Aorta (tissue), 5 donors: ENCODE data around the gene ABHD14A. TPM values are rescaled to one million over a fixed set of nuclear protein-coding genes. Genes with fewer than 3 reads are reported as not detected.

ENCODE experiments used
- ATAC-seq: fragments of 200-7000 bp; cut with Tn5 transposase; one replicate; pipeline ENCODE4 v1.9.1; 2022; ENCODE audit warnings: moderate library complexity; ENCODE audit not compliant: low FRiP score
- DNase-seq, 2 donors: peaks; one replicate each; pipeline ENCODE4 v3.0.0-alpha.2; 2020
- H3K27ac ChIP-seq, 2 donors: one replicate each; pipeline ENCODE4 v1.5.1; 2013; ENCODE audit warnings: low read length in 2 of 2, mild to moderate bottlenecking in 2 of 2, moderate library complexity in 2 of 2, control low read depth in 1 of 2, inconsistent platforms in 1 of 2, low read depth in 1 of 2
- H3K27me3 ChIP-seq, 2 donors: one replicate each; pipeline ENCODE4 v1.6.1; 2013; ENCODE audit warnings: control low read depth in 1 of 2, low read length in 1 of 2, mild to moderate bottlenecking in 1 of 2, moderate library complexity in 1 of 2; ENCODE audit not compliant: insufficient read depth in 2 of 2, control insufficient read depth in 1 of 2
- H3K36me3 ChIP-seq, 2 donors: one replicate each; pipeline ENCODE4 v1.6.1; 2013; ENCODE audit warnings: control low read depth in 1 of 2, low read length in 1 of 2, mild to moderate bottlenecking in 1 of 2; ENCODE audit not compliant: insufficient read depth in 2 of 2, control insufficient read depth in 1 of 2
- H3K4me1 ChIP-seq, 2 donors: one replicate each; pipeline ENCODE4 v1.6.1; 2013; ENCODE audit warnings: low read length in 2 of 2, control low read depth in 1 of 2, mild to moderate bottlenecking in 1 of 2, moderate library complexity in 1 of 2; ENCODE audit not compliant: insufficient read depth in 2 of 2, control insufficient read depth in 1 of 2
- H3K4me3 ChIP-seq, 2 donors: one replicate each; pipeline ENCODE4 v1.5.1; 2013; ENCODE audit warnings: low read length in 2 of 2, control low read depth in 1 of 2, mild to moderate bottlenecking in 1 of 2
- H3K9me3 ChIP-seq: one replicate; pipeline ENCODE4 v1.6.1; 2013; ENCODE audit warnings: mild to moderate bottlenecking, low read length; ENCODE audit not compliant: control insufficient read depth
- WGBS, 2 donors: extraction: QIAGEN DNeasy Blood & Tissue Kit; methylation state at CpG; one replicate each; pipeline ENCODE4 v1.1.7; 2013; 5-methylcytosine and 5-hydroxymethylcytosine counted together
- intact Hi-C, 2 donors: fragments of 100-400 bp; cut with DNase I; formaldehyde crosslinking; loops; one replicate each; pipeline versions ENCODE4 v1.14.2 to v1.15.0; 2022
- polyA plus RNA-seq, 2 donors: library from polyadenylated mRNA; stranded (reverse); fragments of 200-250 nt; gene quantifications; one replicate each; pipeline ENCODE4 v1.2.3, GENCODE V29; 2013
- total RNA-seq, 2 donors: library from RNA; stranded (reverse); fragmentation: NEBNext Ultra II Directional; extraction: Animal tissue kit (Norgen Biotek cat#: 25700); gene quantifications; one replicate each; pipeline ENCODE4 v1.2.1, GENCODE V29; 2021
- donor health status: healthy with polysubstance abuse.
- donor health status: Bipolar disorder and iron deficiency.
- donor health status: DM: no; HTN: no; CAD: no.
- donor health status: DM: no; HTN: no; CAD: no.
- donor health status: DM: yes; HTN: yes; CAD: no.

Gene ABHD14A
- total and polyA plus RNA-seq, 4 donors = 4.7 to 23.0 (median 12.7) TPM

DNA sequence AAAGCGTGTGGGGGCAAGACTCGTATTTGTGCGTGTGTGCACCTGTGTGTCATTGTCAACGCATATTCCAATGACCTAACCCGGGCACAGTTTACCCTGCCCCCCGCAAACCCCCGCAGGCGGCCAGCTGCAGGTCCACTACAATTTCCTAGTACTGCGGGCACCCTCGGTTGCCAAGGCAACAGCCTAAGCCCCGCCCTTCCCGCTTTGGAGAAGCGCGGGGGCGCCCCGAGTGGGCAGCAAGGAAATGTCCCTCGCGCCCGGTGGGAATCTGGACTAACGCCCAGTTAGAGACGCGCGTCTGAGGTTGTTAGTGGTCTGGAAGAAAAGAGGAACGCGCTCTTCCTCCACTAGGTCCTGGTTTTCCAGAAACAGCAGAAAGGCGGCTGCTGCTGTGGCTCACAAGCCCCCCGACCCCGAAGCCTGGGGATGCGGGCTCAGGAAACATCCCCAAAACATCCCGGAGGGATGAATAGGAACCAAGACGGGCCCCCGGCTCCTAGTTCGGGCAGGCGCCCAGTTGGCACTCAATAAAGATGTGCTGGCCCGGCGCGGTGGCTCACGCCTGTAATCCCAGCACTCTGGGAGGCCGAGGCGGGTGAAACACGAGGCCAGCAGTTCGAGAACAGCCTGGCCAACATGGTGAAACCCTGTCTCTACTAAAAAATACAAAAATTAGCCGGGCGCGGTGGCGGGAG, 1.1 kb downstream of the ABHD14A start:
- intact Hi-C loops = no loop called here
- DNase-seq = peak; percentile 90 to 93
- 25 to 28% methylated on average over 46 of the region's 46 CpGs for WGBS, 2 donors
- Histone ChIP-seq H3K4me1 (no peaks in the 10 kb centered on the region), H3K9me3 (no peaks in the 10 kb centered on the region), H3K4me3 (no peak overlapping the region), H3K27me3 (no peaks in the 10 kb centered on the region), H3K36me3 (no peaks in the 10 kb centered on the region), H3K27ac (peak overlapping the region in 1 of 2 donors; percentile 25)
- ATAC-seq = peak; percentile 25

DNA sequence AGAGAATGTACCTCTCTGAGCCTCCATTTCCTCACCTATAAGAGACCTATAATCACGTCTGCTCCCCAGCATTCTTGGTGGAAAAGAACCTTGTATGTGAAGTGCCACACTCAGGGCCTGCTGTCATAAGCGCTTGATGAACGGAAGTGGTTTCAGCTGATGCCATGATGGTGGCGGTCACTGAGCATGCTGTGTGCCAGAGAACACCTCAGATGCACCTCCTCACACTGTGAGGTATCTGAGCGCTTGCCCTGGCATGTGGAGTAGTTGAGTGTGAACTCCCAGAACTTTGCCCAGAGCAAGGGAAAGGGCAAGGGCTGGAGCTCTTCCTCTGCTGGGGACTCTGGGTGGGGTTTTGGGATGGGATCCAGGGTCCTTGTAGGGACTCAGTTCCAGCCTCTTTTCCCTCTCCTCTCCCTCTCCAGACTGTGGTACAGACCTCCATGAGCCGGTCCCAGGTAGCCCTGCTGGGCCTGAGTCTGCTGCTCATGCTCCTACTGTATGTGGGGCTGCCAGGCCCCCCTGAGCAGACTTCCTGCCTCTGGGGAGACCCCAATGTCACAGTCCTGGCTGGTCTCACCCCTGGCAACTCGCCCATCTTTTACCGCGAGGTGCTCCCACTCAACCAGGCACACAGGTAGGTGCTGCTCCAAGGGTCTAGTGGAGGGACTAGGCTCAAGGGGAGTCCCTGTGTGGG, 2.7 kb downstream of the ABHD14A start:
- no peak overlapping the region for H3K4me3 ChIP-seq
- no peaks in the 10 kb centered on the region for H3K36me3 ChIP-seq
- H3K9me3 ChIP-seq = no peaks in the 10 kb centered on the region
- intact Hi-C loops = no loop called here
- H3K27me3 ChIP-seq = no peaks in the 10 kb centered on the region
- H3K4me1 ChIP-seq = no peaks in the 10 kb centered on the region
- H3K27ac ChIP-seq = no peak overlapping the region
- DNase-seq (no peak), ATAC-seq (no peak)
- 88 to 89% methylated on average over 9 of the region's 9 CpGs for WGBS, 2 donors

DNA sequence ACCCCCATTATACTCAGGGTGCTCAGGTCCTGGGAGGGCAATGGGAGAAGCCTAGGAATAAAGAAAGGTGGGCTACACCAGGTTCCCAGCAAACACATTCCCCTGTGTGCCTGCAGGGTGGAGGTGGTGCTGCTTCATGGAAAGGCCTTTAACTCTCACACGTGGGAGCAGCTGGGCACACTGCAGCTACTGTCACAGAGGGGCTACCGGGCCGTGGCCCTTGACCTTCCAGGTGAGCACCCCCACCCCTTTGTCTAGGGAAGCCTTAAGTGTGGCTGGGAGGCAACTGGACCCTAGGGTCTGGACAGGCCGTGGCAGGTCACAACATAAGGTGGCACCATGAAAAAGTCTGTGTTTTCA, 3.3 kb downstream of the ABHD14A start:
- intact Hi-C loops = no loop called here
- no peaks in the 10 kb centered on the region for H3K9me3 ChIP-seq
- WGBS, 2 donors = 76 to 81% methylated on average over 4 of the region's 4 CpGs
- no peak for ATAC-seq
- H3K27me3 ChIP-seq = no peaks in the 10 kb centered on the region
- H3K36me3 ChIP-seq = no peaks in the 10 kb centered on the region
- H3K4me3 ChIP-seq = no peak overlapping the region
- no peak for DNase-seq
- H3K4me1 ChIP-seq = no peaks in the 10 kb centered on the region
- no peak overlapping the region for H3K27ac ChIP-seq

DNA sequence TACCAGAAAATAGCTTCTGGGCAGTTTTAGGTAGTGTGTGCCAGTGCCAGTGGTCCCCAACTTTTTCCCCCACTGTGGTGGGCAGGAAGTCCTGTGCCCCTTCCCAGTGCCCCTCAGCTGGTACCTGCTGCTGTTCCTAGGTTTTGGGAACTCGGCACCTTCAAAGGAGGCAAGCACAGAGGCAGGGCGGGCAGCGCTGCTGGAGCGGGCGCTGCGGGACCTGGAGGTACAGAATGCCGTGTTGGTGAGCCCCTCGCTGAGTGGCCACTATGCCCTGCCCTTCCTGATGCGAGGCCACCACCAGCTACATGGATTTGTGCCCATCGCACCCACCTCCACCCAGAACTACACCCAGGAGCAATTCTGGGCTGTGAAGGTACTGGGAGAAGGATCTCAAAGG, 5.4 kb downstream of the ABHD14A start:
- no peak overlapping the region for H3K4me3 ChIP-seq
- no peaks in the 10 kb centered on the region for H3K36me3 ChIP-seq
- no peak overlapping the region for H3K27ac ChIP-seq
- intact Hi-C loops = no loop called here
- no peaks in the 10 kb centered on the region for H3K4me1 ChIP-seq
- no peaks in the 10 kb centered on the region for H3K27me3 ChIP-seq
- DNase-seq (no peak), ATAC-seq (no peak)
- whole genome bisulfite sequencing, 2 donors = 98% methylated on average over 10 of the region's 10 CpGs
- H3K9me3 ChIP-seq = no peaks in the 10 kb centered on the region

- DNase-seq = no peak
- ATAC-seq = peak; percentile 4
- Histone ChIP-seq H3K36me3 (no peaks in the 10 kb centered on the region), H3K4me3 (peak overlapping the region in 1 of 2 donors; percentile 40), H3K9me3 (no peaks in the 10 kb centered on the region), H3K27me3 (no peaks in the 10 kb centered on the region), H3K4me1 (no peaks in the 10 kb centered on the region), H3K27ac (peak overlapping the region; percentile 71 to 83)
- intact Hi-C loops = no loop called here
- 14 to 19% methylated on average over 4 of the region's 4 CpGs for WGBS, 2 donors
Measured at GRCh38 chr3:51982352-51982837, 7.5 kb downstream of the ABHD14A start.

DNA sequence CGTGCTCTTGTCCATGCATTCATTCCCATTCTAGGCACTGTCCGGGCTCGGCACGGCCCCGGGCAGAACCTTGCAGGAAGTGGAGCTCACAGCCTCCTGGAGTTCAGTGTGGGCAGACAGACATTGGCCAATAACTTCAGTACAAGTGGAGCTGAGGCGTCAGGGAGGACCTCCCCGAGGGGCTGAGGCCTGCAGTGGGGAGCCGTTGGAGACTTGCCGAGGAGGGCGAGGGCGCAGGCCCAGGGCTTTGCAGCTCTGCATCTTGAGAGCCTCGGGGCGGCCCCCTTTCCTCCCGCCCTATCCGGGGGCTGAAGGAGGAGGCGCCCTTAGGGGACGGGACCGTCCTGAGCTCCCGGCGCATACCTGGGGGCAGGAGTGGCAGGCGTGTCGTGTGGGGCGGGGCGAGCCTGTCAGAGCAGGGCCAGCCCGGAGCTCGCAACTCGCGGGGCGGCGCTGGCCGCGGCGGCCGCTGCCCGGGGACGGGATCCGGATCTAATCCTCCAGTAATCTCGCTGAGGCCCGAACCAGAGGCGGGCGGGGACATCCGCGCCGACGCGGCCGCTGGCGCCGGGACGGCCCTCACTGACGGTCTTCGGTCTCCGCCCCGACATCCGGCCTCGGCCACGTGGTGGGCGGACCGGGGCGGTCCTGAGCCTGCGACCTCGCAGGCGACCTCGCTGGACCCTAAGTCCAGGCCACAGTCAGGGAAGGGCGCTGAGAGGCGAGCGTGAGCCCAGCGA, 8.1 kb downstream of the ABHD14A start, which contains the start of gene ACY1:
TSS of gene ACY1 (plus strand) at position 698 of the 740 bp plus-strand sequence. CDS start 530 bp downstream, outside the sequence.
- no peaks in the 10 kb centered on the region for H3K27me3 ChIP-seq
- H3K27ac ChIP-seq = peak within 1 kb of the TSS; percentile 71 to 83
- peak; percentile 94 for ATAC-seq
- WGBS, 2 donors = 0% methylated on average over 57 to 68 of the region's 68 CpGs
- intact Hi-C loops = no loop called here
- H3K4me3 ChIP-seq = peak within 1 kb of the TSS; percentile 15 to 40
- no peaks in the 10 kb centered on the region for H3K4me1 ChIP-seq
- DNase-seq = peak; percentile 93 to 96
- H3K9me3 ChIP-seq = no peaks in the 10 kb centered on the region
- H3K36me3 ChIP-seq = no peaks in the 10 kb centered on the region

DNA sequence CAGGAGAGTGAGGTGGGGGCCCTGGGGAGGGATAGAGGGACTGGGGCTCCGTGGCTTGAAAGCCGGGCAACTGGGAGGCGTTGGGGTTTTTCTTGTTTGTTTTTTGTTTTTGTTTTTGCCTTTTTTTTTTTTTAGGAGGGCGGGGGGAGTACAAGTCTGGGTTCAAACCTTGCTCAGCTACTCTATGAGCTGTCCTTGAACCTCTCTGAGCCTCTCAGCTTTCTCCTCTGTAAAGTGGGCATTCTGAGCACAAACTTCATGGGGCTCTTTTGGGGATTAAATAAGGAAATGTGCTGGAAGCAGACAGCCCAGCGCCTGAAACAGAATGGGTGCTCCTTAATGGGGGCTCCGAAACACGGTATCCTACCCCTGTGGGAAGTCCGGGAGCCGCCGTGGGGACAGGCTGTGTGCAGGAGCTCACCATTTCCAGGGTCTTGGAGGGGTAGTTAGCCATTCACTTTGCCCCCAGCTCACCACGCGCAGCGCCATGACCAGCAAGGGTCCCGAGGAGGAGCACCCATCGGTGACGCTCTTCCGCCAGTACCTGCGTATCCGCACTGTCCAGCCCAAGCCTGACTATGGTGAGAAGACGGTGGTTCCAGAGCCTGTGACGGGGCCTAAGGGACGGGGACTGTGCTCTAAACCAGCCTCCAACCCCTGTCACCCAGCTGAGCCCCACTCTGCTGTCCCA, 8.9 kb downstream of the ABHD14A start:
- no peak for DNase-seq
- intact Hi-C loops = no loop called here
- no peaks in the 10 kb centered on the region for H3K9me3 ChIP-seq
- H3K27me3 ChIP-seq = no peaks in the 10 kb centered on the region
- no peaks in the 10 kb centered on the region for H3K4me1 ChIP-seq
- H3K4me3 ChIP-seq = no peak overlapping the region
- H3K36me3 ChIP-seq = no peaks in the 10 kb centered on the region
- ATAC-seq = no peak
- 74% methylated on average over 22 of the region's 22 CpGs for WGBS, 2 donors
- peak overlapping the region; percentile 71 to 83 for H3K27ac ChIP-seq

DNA sequence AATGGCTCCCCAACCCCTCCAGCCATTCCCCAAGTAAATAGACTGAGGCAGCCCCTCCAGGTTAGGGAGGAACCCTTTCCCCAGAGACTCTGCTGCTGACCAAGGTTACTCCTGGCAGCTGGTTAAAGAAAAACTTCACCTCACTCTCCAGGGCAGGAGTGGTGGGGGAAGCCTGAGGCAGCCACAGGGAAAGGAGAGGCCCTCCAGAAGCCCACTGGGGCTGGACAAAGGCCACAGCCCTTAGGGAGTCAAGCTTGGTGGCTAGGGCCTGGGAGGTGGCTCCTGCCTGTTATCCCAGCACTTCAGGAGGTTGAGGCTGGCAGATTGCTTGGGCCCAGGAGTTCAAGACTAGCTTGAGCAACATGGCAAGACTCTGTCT, 9.4 kb downstream of the ABHD14A start:
- H3K4me1 ChIP-seq = no peaks in the 10 kb centered on the region
- no peaks in the 10 kb centered on the region for H3K9me3 ChIP-seq
- H3K36me3 ChIP-seq = no peaks in the 10 kb centered on the region
- no peaks in the 10 kb centered on the region for H3K27me3 ChIP-seq
- H3K4me3 ChIP-seq = no peak overlapping the region
- no peak for DNase-seq
- intact Hi-C loops = no loop called here
- peak overlapping the region in 1 of 2 donors; percentile 38 for H3K27ac ChIP-seq
- ATAC-seq = no peak
